Kidney (tissue), 14 donors: ENCODE data around the gene PHACTR2. TPM values are rescaled to one million over a fixed set of nuclear protein-coding genes. Genes with fewer than 3 reads are reported as not detected.

ENCODE experiments used
- DNase-seq, 5 donors: peaks; one replicate each; pipeline ENCODE4 v3.0.0-alpha.2; 2013 to 2020
- FAIRE-seq: peaks from 2 replicates; lab custom pipeline; 2012; peaks lifted over from hg19 to GRCh38; lab: Jason Lieb, UNC
- H3K27ac ChIP-seq, 2 donors: one replicate each; pipeline ENCODE4 v1.7.0; 2013; ENCODE audit warnings: low read depth in 2 of 2, low read length in 2 of 2, inconsistent platforms in 1 of 2
- H3K27me3 ChIP-seq: one replicate; pipeline ENCODE4 v1.7.1; 2013; ENCODE audit warnings: low read length, inconsistent platforms; ENCODE audit not compliant: control insufficient read depth, insufficient read depth
- H3K36me3 ChIP-seq, 3 donors: one replicate each; pipeline versions ENCODE4 v1.7.0 to v1.7.1; 2013; ENCODE audit warnings: low read length in 3 of 3, control low read depth in 1 of 3, inconsistent platforms in 1 of 3; ENCODE audit not compliant: insufficient read depth in 3 of 3, control insufficient read depth in 2 of 3
- H3K4me1 ChIP-seq, 3 donors: one replicate each; pipeline versions ENCODE4 v1.7.0 to v1.7.1; 2013; ENCODE audit warnings: low read length in 3 of 3, inconsistent platforms in 1 of 3, low read depth in 1 of 3; ENCODE audit not compliant: control insufficient read depth in 2 of 3, insufficient read depth in 2 of 3
- H3K4me3 ChIP-seq, 3 donors: one replicate each; pipeline versions ENCODE4 v1.7.0 to v1.8.1; 2013; ENCODE audit warnings: low read length in 3 of 3, control low read depth in 1 of 3, inconsistent platforms in 1 of 3
- H3K9ac ChIP-seq, 3 donors: one replicate each; pipeline versions ENCODE4 v1.7.0 to v1.7.1; 2013; ENCODE audit warnings: low read length in 3 of 3, control low read depth in 1 of 3, inconsistent platforms in 1 of 3
- H3K9me3 ChIP-seq, 3 donors: one replicate each; pipeline versions ENCODE4 v1.7.0 to v1.7.1; 2013; ENCODE audit warnings: low read length in 3 of 3, control low read depth in 1 of 3, inconsistent platforms in 1 of 3; ENCODE audit not compliant: control insufficient read depth in 2 of 3, insufficient read depth in 1 of 3
- intact Hi-C: fragments of 100-400 bp; cut with DNase I; formaldehyde crosslinking; loops from one replicate; pipeline ENCODE4 v1.11.1; 2022
- polyA plus RNA-seq: library from polyadenylated mRNA; stranded (reverse); fragments of 350-450 nt; fragmentation: Illumina TruSeq; extraction: RNeasy Lipid Tissue Mini Kit (QIAGEN cat#74804); gene quantifications from one replicate; pipeline ENCODE4 v1.2.3, GENCODE V29; 2014; ENCODE audit warnings: low read depth, low replicate concordance; ENCODE audit not compliant: insufficient read depth
- total RNA-seq: library from RNA; stranded (reverse); fragmentation: NEBNext Ultra II Directional; extraction: Animal tissue kit (Norgen Biotek cat#: 25700); gene quantifications from one replicate; pipeline ENCODE4 v1.2.1, GENCODE V29; 2021
- TF ChIP-seq, protein P1 (sequence below): IDR thresholded peaks from 3 replicates; pipeline ENCODE4 v1.5.1; 2012; ENCODE audit warnings: mild to moderate bottlenecking, moderate library complexity, borderline replicate concordance; ENCODE audit not compliant: insufficient read depth; ENCODE audit errors: extremely low read depth
- donor health status: control.
- donor health status: control.
- donor health status: control.
- donor health status: control.
- donor health status: control.
- donor health status: DM: yes; HTN: yes; CAD: no.
- donor health status: Normal renal cell carcinoma (clear cell type).

Gene PHACTR2
- total and polyA plus RNA-seq, 2 donors from 2014 or later, result 3.5 to 56.1 TPM

DNA sequence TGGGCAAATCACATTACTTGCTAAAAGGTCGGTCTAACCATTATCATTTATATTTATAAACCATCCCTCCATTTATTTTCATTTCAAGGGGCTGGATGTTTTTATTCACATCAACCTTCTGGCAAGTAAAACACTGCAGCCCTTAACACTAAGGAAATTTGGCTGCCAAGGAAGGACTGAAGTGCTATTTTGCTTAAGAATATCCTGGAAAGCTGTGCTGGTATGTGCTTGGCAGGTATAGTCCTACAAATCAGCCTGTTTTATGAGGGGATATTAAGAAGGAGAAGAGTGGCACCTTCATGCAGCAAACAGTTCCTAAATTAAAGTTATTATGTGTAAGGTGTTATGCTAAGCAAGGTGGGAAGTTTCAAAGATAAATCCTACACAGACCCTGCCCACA, 9.8 kb downstream of the PHACTR2 start:
- no peaks in the 10 kb centered on the region for H3K9me3 ChIP-seq
- no peaks in the 10 kb centered on the region for H3K36me3 ChIP-seq
- intact Hi-C loops, result no loop called here
- no peak overlapping the region for H3K9ac ChIP-seq
- H3K27me3 ChIP-seq, result no peaks in the 10 kb centered on the region
- TF ChIP-seq, protein P1, sequence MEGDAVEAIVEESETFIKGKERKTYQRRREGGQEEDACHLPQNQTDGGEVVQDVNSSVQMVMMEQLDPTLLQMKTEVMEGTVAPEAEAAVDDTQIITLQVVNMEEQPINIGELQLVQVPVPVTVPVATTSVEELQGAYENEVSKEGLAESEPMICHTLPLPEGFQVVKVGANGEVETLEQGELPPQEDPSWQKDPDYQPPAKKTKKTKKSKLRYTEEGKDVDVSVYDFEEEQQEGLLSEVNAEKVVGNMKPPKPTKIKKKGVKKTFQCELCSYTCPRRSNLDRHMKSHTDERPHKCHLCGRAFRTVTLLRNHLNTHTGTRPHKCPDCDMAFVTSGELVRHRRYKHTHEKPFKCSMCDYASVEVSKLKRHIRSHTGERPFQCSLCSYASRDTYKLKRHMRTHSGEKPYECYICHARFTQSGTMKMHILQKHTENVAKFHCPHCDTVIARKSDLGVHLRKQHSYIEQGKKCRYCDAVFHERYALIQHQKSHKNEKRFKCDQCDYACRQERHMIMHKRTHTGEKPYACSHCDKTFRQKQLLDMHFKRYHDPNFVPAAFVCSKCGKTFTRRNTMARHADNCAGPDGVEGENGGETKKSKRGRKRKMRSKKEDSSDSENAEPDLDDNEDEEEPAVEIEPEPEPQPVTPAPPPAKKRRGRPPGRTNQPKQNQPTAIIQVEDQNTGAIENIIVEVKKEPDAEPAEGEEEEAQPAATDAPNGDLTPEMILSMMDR, result no peak
- no peak for FAIRE-seq
- H3K4me1 ChIP-seq, result peaks cover 0 to 2% (median 0%) of the 10 kb centered on the region in 3 donors
- DNase-seq, result peak in 1 of 5 donors; percentile 34
- peak overlapping the region in 1 of 2 donors; percentile 20 for H3K27ac ChIP-seq
- H3K4me3 ChIP-seq, result no peak overlapping the region

DNA sequence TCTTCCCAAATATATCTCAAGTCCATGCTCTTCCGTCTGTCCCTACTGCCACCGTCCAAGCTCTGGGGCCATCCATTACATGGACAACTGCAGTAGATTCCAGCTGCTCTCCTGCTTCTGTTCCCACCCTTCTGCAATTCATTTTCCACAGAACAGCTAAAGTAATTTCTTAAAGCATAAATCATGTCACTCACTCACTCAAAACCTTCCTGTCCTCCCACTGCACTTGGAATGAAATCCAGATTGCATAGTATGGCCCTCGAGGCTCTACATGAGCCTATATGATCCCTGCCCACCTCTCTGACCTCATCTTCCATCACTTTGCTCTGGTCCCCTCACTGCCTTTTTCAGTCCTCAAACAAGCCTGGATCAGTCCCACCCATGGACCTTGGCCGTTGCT, 10.9 kb downstream of the PHACTR2 start:
- H3K27ac ChIP-seq, result peak overlapping the region in 1 of 2 donors; percentile 1
- no peaks in the 10 kb centered on the region for H3K9me3 ChIP-seq
- intact Hi-C loops, result no loop called here
- DNase-seq (peak in 1 of 5 donors; percentile 36), FAIRE-seq (no peak)
- TF ChIP-seq, protein P1, result no peak
- H3K9ac ChIP-seq, result no peak overlapping the region
- peaks cover 0 to 2% (median 0%) of the 10 kb centered on the region in 3 donors for H3K4me1 ChIP-seq
- no peak overlapping the region for H3K4me3 ChIP-seq
- H3K36me3 ChIP-seq, result no peaks in the 10 kb centered on the region
- H3K27me3 ChIP-seq, result no peaks in the 10 kb centered on the region

GRCh38 chr6:143689852-143690251, 12.1 kb downstream of the PHACTR2 start:
- H3K27ac ChIP-seq, result no peak overlapping the region

More at GRCh38 chr6:143689852-143690251, 12.1 kb downstream of the PHACTR2 start:
- DNase-seq (no peak), FAIRE-seq (no peak)
- peaks cover 0 to 2% (median 0%) of the 10 kb centered on the region in 3 donors for H3K4me1 ChIP-seq
- H3K9ac ChIP-seq, result no peak overlapping the region
- intact Hi-C loops, result no loop called here
- TF ChIP-seq, protein P1, result no peak
- H3K4me3 ChIP-seq, result no peak overlapping the region
- no peaks in the 10 kb centered on the region for H3K36me3 ChIP-seq
- H3K9me3 ChIP-seq, result no peaks in the 10 kb centered on the region
- H3K27me3 ChIP-seq, result no peaks in the 10 kb centered on the region
